AG08395 (cell line): ENCODE measurements around the gene PCED1B.
"Not testable (repeated sequence)": the region's sequence is repeated elsewhere in the genome, so short reads cannot be mapped to it uniquely, and the experiment has no call there.

Experiments used
- DNase-seq: peaks from one replicate; pipeline ENCODE4 v3.0.0; 2012; ENCODE audit warnings: mixed read lengths, low spot score

The PCED1B gene

GRCh38 chr12:47273191-47273626 is 193.8 kb downstream of the PCED1B start:
- DNase-seq = no peak

- no peak for DNase-seq
Observed at GRCh38 chr12:47274760-47275159, 195.3 kb downstream of the PCED1B start.

- no peak for DNase-seq
Observed at GRCh38 chr12:47276253-47276620, 196.8 kb downstream of the PCED1B start.

GRCh38 chr12:47276621-47277309 is 197.3 kb downstream of the PCED1B start:
- peak; percentile 44 for DNase-seq

GRCh38 chr12:47277972-47278448 is 198.6 kb downstream of the PCED1B start:
- DNase-seq = peak; percentile 96

- not testable (repeated sequence) for DNase-seq
Observed at GRCh38 chr12:47279758-47280157, 200.3 kb downstream of the PCED1B start.

- no peak for DNase-seq
Observed at GRCh38 chr12:47280543-47281300, 201.3 kb downstream of the PCED1B start.

- DNase-seq = no peak
Observed at GRCh38 chr12:47281667-47282171, 202.3 kb downstream of the PCED1B start.

- DNase-seq = peak; percentile 29
Observed at GRCh38 chr12:47282206-47282605, 202.8 kb downstream of the PCED1B start.
